ENCODE data around the gene VMO1.
"Not testable (repeated sequence)": the region's sequence is repeated elsewhere in the genome, so short reads cannot be mapped to it uniquely, and the experiment has no call there.

The VMO1 gene, protein sequence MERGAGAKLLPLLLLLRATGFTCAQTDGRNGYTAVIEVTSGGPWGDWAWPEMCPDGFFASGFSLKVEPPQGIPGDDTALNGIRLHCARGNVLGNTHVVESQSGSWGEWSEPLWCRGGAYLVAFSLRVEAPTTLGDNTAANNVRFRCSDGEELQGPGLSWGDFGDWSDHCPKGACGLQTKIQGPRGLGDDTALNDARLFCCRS

DNA sequence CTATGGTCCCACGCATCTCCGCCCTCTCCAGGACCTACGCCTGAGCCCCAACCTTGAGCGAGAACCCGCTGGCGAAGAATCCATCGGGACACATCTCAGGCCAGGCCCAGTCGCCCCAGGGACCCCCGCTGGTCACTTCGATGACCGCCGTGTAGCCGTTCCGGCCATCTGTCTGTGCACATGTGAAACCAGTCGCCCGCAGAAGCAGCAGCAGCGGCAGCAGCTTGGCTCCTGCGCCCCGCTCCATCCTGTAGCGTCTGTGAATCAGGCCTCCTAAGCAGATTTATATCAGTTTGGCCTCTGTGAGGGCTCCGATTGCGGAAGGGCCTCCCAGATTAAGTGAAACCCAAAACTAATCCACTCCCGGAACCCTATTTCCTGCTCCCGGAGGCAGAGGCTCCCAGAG is at the start of gene VMO1:
TSS of gene VMO1 (minus strand) at position 259 of the 406 bp plus-strand sequence. CDS start at position 247, 12 bp downstream.
- no peak for FAIRE-seq
- DNase-seq (ENCODE audit: low spot score), result no peak

DNA sequence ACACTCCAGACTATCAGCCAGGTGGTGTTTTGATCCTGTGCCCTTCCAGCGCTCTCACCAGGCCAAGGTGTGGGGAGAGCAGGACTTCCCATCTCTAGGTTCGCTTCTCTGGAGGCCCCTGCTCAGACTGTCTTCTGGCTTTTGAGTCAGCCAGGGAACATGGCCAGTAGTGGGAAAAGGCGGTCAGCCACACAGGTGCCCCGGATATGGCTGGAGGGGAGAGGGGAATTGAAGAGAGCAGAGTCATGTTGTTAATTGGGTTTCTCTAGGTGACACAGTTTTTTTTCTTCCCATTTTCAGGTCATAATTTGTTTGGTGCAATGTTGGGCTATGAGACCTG is 48.5 kb upstream of the VMO1 start:
- no peak for DNase-seq (ENCODE audit: low spot score)

DNA sequence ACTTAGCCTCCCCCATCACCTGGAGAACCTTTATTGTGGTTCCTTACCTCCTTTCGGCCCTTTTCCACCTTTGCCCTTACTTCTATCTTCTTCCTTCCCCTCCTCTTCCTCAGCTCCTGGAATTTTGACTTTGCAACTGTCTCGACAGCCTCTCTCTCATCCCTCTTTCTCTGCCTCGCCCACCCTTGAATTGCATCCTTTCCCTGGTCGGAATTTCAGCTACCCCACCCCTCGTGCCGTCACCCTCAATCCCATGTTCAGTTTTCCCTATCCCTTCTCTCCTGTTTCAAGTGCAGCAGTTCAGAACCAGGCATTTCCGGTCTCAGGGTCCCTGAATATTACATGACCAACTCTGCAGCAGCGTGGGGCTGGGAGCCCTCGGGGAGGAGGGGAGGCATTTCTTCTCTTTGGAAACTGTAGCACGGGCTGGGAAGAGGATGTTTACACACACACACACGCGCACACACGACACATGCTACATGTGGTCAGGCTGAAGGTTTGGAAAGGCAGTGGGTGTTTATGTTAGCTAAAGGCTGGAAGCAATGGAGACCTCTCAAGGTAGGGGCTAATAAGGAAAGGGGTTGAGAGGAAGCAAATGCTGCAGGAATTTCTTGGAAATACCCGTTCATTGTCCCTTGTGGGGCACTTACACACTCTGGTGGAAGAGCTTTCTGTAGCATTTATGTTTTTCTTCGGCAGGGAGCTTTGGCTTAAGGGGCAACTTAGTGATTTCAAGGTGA is 47.9 kb upstream of the VMO1 start:
- no peak for FAIRE-seq

More for the DNA sequence above, 48.5 kb upstream of the VMO1 start:
- FAIRE-seq, result no peak

DNA sequence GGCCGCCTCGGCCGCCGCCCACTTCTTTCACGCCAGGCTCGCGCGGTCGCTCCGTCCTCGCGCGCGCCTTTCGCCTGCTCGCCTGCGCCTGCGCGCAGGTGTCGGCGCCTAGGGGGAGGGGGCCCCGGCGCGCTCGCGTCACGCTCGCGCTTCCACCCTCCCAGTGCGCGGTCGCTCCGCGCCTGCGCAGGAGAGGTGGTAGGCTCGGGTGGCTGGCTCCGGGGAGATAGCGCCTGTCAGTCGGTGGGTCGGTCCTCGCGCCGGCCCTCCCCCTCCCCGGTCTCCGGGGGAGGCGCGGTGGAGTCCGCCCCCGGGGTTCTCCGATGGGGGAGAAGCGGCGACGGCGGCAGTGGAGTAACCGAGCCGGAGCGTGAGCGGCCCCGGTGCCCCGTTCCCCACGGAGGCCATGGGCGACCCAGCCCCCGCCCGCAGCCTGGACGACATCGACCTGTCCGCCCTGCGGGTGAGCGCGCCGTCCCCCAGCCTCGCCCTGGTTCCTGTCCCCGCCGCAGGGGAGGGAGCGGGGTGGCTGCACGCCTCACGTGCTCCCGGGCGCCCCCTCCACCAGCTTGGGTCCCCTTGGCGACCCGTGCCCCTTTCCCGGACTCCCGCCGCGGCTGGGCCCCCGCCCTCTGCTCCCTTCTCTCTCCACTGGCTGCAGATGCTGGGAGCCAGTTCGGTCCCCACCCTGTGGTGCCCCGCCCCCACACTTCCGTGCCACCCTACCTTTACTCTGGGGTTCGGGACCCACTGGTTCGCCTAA is 47.2 kb upstream of the VMO1 start, which contains the start of gene MINK1:
TSS of gene MINK1 (plus strand) at position 163 of the 763 bp plus-strand sequence. CDS start at position 407, 244 bp downstream.
- peak; percentile 96 for DNase-seq (ENCODE audit: low spot score)
- no peak for FAIRE-seq

More for the DNA sequence above, 47.9 kb upstream of the VMO1 start:
- peak; percentile 13 for DNase-seq (ENCODE audit: low spot score)

DNA sequence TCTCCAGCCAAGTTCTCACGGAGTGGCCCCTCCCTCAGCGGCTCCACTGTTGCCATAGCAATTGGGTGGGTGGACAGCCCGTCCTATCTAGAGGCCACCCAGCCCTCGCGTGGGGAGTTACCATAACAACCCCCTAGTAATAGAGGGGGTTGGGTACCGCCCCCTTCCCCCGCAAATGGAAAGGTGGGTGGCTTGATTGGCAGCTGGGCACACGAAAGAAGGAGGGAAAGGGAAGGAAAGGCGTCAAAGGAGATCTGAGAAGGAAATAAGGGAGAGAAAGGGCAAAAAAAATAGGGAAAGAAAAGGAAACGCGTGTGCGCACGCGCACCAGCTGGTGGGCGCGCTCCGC is 46.6 kb upstream of the VMO1 start:
- not testable (repeated sequence) for DNase-seq (ENCODE audit: low spot score); FAIRE-seq

DNA sequence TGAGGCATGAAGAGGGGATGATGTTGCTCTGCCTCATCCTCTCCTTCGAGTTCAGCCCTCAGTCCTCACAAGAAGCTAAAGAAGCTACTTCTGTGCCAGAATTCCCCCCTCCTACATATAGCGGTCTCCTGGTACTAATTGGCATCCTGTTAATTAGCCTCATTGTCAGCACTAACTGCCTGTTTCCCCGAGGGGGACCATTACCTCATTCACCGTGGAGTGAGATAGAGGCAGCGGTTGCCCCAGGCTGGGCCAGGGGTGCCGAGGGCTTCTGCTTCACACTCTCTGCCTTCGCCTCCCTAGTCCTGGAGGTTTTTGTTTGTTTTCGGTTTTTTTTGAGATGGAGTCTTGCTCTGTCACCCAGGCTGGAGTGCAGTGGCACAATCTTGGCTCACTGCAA is 41.2 kb upstream of the VMO1 start:
- FAIRE-seq, result no peak
- DNase-seq (ENCODE audit: low spot score), result no peak

DNA sequence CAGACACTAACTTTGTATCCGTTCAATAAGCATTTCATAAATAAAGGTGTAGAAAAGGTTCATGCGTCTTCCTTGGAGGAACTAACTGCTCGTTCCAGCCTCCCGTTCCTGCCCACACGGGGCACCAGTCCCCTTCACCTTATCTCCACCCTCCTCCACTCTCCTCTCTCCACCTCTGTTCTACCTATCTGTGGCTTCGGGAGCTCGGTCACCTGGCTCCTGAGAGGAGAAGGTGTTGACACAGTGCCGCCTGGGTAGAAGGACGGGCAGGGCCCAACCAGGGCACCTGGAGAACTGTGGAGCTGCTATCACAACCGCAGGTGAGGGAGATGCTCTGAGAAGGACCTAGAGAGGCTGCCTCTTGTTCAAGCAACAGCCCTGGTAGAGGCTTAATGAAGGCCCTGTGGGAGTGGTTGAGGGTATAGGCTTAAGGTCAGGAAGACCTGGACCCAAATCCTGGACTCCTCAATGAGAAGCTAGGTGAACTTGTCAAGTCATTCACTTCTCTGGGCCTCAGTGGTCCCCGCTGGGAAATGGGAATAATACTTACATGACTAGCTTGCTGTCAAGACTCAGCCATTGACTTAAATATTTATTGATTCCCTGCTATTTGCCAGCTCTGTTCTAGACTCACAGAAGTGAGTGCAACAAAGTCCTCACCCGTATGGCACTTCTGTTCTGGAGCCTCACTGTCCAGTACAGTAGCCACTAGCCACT is 37.4 kb upstream of the VMO1 start:
- FAIRE-seq (no peak), DNase-seq (ENCODE audit: low spot score) (no peak)

DNA sequence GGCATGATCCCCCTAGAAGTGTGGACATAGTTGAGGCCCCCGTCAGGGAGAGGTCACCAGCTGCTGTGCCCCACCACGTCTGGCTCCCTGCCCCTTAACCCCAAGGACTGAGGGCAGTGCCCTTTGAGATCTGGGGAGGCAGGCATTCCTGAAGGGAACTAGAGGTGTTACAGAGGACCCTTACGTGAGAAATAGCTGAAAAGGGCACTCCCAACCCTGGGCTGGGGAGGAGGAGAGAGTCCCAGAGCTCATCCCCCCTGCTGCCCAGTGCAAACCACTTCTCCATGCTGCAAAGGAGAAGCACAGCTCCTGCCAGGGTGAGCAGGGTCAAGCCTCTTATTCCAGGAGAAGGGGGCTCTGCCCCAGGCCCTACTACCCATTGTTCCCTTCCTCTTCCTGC is 36.7 kb upstream of the VMO1 start:
- DNase-seq (ENCODE audit: low spot score), result no peak
- no peak for FAIRE-seq

DNA sequence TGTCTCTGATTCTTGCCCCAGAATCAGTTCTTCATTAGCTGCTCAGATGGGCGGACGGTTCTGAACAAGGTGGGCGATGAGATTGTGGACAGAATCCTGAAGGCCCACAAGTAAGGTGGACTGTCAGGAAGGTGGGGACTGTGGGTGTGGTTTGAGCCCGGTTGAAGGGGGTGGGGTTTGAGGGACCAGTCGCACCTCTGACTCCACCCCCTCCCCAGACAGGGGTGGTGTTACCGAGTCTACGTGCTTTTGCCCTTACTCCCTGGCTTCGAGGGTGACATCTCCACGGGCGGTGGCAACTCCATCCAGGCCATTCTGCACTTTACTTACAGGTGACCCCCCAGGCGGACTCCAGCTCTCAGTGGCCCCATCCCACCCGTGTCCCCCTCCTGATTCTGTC is 32.1 kb upstream of the VMO1 start:
- FAIRE-seq, result no peak
- DNase-seq (ENCODE audit: low spot score), result no peak

DNA sequence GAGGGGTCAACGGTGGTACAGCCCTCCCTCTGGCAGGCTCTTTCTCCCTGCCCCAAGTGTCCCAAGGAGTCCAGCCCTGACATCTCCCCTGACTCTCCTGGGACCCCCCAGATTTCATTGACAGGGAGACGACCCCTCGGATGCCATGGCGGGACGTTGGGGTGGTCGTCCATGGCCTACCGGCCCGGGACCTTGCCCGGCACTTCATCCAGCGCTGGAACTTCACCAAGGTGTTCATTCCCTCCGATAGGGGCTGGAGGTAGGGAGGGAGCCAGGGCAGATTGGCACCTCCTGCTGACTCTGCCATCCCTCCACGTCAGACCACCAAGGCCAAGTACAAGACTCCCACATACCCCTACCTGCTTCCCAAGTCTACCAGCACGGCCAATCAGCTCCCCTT is 30.7 kb upstream of the VMO1 start:
- DNase-seq (ENCODE audit: low spot score), result no peak

DNA sequence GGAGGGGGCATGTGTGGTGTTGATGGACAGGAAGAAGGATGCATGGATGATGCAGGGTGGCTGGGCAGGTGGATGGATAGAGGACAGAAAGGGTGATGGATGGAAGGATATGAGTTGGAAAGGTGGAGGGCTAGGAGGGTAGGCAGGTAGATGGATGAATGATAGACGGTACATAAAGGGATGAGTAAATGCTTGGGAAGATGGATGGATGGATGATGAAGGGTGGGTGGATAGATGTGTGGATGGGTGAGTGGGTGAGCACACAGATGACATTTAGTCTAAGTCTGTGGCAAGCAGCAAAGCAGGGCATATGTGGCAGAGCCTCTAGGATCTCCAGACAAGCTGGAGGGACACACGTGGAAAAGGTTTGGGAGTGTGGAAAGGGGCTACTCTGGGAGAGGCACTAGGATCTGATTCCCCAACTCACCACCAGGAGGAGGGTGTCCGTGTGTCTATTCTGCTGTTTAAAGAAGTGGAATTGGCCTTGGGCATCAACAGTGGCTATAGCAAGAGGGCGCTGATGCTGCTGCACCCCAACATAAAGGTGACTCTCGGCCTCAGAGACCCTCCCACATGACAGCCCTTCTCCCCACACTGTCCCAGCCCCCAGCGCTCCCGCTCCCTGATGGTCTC is 29.0 kb upstream of the VMO1 start:
- FAIRE-seq (no peak), DNase-seq (ENCODE audit: low spot score) (no peak)

More for the DNA sequence above, 30.7 kb upstream of the VMO1 start:
- FAIRE-seq, result no peak

DNA sequence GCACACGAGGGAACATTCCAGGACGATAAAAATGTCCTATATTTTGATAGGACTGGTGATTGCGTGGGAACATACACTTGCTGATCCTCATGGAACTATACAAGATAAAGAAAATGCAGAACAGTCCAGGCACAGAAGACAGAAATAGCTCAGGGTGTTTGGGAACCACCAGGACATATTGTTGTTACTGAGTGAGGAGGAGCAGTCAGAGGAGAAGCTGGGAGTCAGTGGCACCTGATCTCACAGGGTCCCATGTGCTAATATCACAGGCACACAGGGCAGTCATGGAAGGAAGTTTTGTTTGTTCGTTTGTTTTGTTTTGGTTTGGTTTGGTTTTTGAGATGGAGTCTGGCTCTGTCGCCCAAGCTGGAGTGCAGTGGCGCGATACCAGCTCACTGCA is 26.5 kb upstream of the VMO1 start:
- no peak for DNase-seq (ENCODE audit: low spot score)
- FAIRE-seq, result no peak

DNA sequence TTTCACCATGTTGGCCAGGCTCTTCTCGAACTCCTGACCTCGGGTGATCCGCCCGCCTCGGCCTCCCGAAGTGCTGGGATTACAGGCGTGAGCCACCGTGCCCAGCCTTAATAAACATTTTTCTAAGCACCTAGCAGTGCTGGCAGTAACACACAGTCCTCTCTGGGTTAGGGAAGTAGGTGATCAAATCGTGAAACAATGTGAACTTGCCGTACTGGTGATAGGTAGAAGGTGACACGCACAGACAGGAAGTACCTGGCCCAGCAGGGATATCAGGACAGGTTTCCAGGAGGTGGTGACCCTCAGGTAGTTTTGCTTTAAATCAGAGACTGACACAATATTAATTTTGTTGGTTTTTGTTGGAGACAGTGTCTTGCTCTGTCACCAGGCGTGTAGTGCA is 25.3 kb upstream of the VMO1 start:
- FAIRE-seq (no peak), DNase-seq (ENCODE audit: low spot score) (no peak)

DNA sequence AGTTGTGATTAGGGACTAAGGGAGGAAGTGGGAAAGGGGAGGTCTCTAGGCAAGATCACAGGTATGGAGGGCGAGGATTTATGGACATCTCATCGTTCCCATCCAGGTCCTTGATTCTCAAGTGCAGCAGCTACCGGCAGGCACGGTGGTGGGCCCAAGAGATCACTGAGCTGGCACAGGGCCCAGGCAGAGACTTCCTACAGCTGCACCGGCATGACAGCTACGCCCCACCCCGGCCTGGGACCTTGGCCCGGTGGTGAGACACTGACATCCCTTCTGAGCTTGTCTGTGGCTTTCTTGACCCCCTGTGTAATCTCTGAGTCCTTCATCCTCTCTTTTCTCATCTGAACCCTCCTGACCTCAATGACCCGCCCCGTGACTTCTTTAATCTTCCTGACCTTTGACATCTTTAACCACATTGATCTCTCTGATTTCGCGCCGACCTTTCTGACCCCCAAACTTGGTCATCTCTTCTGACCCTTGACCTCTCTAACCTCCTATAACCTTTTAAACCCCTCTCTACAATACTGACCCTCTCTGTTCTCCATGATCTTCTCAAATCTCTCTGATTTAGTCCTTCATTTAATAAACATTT is 24.6 kb upstream of the VMO1 start:
- DNase-seq (ENCODE audit: low spot score) (no peak), FAIRE-seq (no peak)

DNA sequence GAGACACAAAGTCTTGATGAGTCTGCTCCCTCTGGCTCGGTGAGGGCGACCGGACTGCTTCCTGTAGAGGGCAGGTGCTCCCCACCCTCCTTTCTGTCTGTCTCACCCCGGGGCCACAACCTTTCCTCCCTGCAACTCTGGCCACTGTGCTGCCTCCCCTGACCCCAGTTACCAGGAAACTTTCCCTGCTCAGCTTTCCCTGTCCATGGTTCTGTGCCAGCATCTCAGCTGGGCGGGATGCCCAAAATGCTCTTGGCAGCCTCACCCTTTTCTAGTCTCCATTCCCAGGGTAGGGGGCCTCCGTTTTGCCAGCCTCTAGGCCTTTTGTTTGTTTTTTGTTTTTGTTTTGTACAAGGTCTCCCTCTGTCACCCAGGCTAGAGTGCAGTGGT is 22.2 kb upstream of the VMO1 start:
- DNase-seq (ENCODE audit: low spot score) (no peak), FAIRE-seq (no peak)

DNA sequence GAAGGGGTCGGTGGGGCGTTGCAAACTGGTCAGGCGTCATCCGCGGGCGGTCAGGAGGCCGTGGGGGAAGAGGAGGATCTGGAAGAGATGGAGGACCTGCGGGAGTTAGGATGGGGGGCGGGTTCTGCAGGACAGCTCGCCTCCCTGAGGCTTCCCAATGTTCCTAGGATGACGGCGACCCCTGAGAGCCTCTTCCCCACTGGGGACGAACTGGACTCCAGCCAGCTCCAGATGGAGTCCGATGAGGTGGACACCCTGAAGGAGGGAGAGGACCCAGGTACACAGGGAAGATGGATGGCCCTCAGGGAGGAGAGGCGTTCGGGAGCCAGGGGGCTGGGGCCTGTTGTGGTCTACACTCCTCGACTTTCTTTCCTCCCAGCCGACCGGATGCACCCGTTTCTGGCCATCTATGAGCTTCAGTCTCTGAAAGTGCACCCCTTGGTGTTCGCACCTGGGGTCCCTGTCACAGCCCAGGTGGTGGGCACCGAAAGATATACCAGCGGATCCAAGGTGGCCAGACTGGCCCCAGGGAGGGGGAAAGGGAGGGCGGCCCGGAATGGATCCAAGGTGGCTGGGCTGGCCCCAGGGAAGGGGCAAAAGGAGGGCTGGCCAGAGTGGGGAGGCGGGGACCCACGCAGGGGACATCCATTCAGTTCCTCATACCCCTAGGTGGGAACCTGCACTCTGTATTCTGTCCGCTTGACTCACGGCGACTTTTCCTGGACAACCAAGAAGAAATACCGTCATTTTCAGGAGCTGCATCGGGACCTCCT is 21.6 kb upstream of the VMO1 start:
- FAIRE-seq, result no peak
- no peak for DNase-seq (ENCODE audit: low spot score)

DNA sequence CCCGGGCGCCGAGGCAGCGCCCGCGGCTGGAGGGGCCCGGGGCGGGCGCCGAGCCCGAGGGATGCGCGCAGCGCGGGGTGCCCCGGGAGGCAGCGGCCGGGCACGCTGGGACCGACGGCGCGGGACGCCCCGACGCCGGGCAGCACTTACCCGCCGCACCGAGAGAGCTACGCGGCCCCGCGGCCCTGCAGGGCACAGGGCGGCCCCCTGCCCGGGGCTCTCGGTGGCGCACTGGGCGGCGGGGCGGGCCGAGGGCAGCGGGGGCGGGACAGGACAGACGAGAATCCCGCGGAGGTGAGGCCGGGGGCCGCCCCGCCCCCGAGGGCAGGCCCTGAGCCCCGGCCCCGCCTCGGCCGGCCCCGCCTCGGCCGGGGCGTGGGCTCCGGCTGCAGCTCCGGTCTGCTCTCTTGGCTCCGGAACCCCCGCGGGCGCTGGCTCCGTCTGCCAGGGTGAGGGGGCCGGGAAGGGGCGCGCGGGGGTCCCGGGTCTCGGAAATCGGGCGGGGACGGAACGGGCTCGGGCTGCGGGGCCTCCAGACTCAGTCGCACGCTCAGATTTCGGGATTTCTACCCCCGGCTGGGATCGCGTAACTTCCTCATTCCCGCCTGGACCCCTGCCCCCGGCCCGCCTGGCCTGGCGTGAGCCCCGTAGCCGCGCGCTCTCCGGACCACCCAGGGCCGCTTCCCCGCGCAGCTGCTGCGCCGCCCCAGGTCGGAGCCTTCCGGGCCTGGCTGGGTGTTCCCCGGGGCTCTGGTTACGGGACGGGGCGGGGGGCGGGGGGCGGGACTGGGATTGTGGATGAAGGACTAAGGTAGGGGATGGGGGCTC is 20.8 kb upstream of the VMO1 start, which contains the start of gene PLD2:
TSS of gene PLD2 (plus strand) at position 376 of the 828 bp plus-strand sequence. CDS start 621 bp downstream, outside the sequence.
- FAIRE-seq, result no peak
- DNase-seq (ENCODE audit: low spot score), result peak; percentile 95

DNA sequence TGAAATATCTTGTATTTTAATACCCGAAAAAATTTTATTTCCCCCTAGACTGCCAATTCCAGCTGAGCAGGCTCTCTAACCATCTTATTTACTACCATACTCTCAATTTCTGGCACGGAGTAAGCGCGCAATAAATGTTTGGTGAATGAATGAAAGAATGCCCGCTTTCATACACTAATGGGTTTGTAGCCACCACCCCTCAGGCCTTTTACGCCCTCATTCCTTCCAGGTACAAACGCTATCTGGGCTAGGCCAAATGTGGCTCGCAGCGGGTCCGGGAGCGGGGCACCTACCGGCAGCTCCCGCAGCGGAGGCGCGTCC is 20.3 kb upstream of the VMO1 start:
- no peak for DNase-seq (ENCODE audit: low spot score)
- FAIRE-seq, result no peak

DNA sequence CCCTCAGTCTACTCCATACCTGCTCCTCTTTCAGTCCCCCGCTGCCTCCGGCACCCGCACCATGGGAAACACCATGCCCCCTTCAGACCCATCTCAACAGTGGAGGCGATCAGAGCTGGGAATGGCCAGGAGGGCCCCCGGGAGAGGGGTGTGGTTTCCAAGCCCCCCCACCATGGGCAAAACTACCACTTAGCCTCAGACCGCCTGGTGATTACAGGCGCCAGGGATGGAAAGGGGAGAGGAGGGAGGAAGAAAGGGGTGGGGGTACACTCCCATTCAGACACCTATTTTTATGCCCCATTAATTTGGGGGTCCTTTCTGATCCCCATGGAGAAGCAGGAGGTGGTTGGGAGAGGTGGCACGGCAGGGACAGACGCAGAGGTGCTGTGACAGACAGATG is 16.1 kb upstream of the VMO1 start, which contains the start of gene C17orf114:
TSS of gene C17orf114 (minus strand) at position 101 of the 400 bp plus-strand sequence.
- FAIRE-seq (no peak), DNase-seq (ENCODE audit: low spot score) (no peak)

Measured in urothelium cell line (cell line).